Skeletal muscle tissue (tissue), 4 donors: ENCODE results near the gene PPARD. TPM values are rescaled to one million over a fixed set of nuclear protein-coding genes. Genes with fewer than 3 reads are reported as not detected.
"Not testable (repeated sequence)": the region's sequence is repeated elsewhere in the genome, so short reads cannot be mapped to it uniquely, and the experiment has no call there.

Source experiments
- H3K27ac ChIP-seq: one replicate; pipeline ENCODE4 v1.7.0; 2013; ENCODE audit warnings: mild to moderate bottlenecking, low read depth, low read length, inconsistent platforms
- H3K27me3 ChIP-seq, 3 donors: one replicate each; pipeline ENCODE4 v1.7.0; 2013; ENCODE audit warnings: low read length in 3 of 3; ENCODE audit not compliant: control insufficient read depth in 3 of 3, insufficient read depth in 3 of 3
- H3K36me3 ChIP-seq, 3 donors: one replicate each; pipeline ENCODE4 v1.7.0; 2013; ENCODE audit warnings: low read length in 3 of 3; ENCODE audit not compliant: control insufficient read depth in 3 of 3, insufficient read depth in 3 of 3
- H3K4me1 ChIP-seq, 3 donors: one replicate each; pipeline ENCODE4 v1.7.0; 2013; ENCODE audit warnings: low read length in 3 of 3, mild to moderate bottlenecking in 3 of 3; ENCODE audit not compliant: control insufficient read depth in 3 of 3, insufficient read depth in 3 of 3
- H3K4me3 ChIP-seq, 3 donors: one replicate each; pipeline ENCODE4 v1.7.0; 2013; ENCODE audit warnings: low read length in 3 of 3
- H3K9ac ChIP-seq, 3 donors: one replicate each; pipeline ENCODE4 v1.7.0; 2013; ENCODE audit warnings: low read length in 3 of 3, mild to moderate bottlenecking in 3 of 3, moderate library complexity in 2 of 3, low read depth in 1 of 3
- H3K9me3 ChIP-seq, 3 donors: one replicate each; pipeline ENCODE4 v1.7.0; 2013; ENCODE audit warnings: low read length in 3 of 3; ENCODE audit not compliant: control insufficient read depth in 3 of 3
- total RNA-seq: library from RNA; depleted of rRNA; stranded (reverse); fragments of >200 nt; gene quantifications from one replicate; pipeline ENCODE4 v1.2.3, GENCODE V29; 2014
- donor health status: Osteomylitis.

PPARD gene
- total RNA-seq, 1 donor from 2014 or later, result 2.6 TPM

- Histone ChIP-seq H3K4me3 (no peak overlapping the region), H3K9me3 (no peaks in the 10 kb centered on the region), H3K36me3 (peaks cover 0 to 3% (median 2%) of the 10 kb centered on the region in 3 donors), H3K27me3 (no peaks in the 10 kb centered on the region), H3K27ac (no peak overlapping the region), H3K4me1 (peaks cover 0 to 14% (median 2%) of the 10 kb centered on the region in 3 donors), H3K9ac (no peak overlapping the region)
These were observed 34.6 kb downstream of the PPARD start for GRCh38 chr6:35377002-35377401.

GRCh38 chr6:35378261-35378660 lies 35.9 kb downstream of the PPARD start:
- no peaks in the 10 kb centered on the region for H3K9me3 ChIP-seq
- peaks cover 0 to 11% (median 2%) of the 10 kb centered on the region in 3 donors for H3K4me1 ChIP-seq
- H3K9ac ChIP-seq, result no peak overlapping the region
- peaks cover 0 to 6% (median 0%) of the 10 kb centered on the region in 3 donors for H3K36me3 ChIP-seq
- no peak overlapping the region for H3K27ac ChIP-seq
- H3K4me3 ChIP-seq, result no peak overlapping the region
- H3K27me3 ChIP-seq, result no peaks in the 10 kb centered on the region

- Histone ChIP-seq H3K9ac (no peak overlapping the region), H3K4me1 (peaks cover 6 to 16% (median 8%) of the 10 kb centered on the region in 3 donors), H3K27me3 (no peaks in the 10 kb centered on the region), H3K27ac (no peak overlapping the region), H3K36me3 (peaks cover 0 to 6% (median 0%) of the 10 kb centered on the region in 3 donors), H3K9me3 (no peaks in the 10 kb centered on the region), H3K4me3 (no peak overlapping the region)
These were observed 38.8 kb downstream of the PPARD start for GRCh38 chr6:35381132-35381531.

- H3K27me3 ChIP-seq, result no peaks in the 10 kb centered on the region
- peaks cover 0 to 6% (median 0%) of the 10 kb centered on the region in 3 donors for H3K36me3 ChIP-seq
- H3K4me3 ChIP-seq, result no peak overlapping the region
- no peak overlapping the region for H3K9ac ChIP-seq
- no peak overlapping the region for H3K27ac ChIP-seq
- peaks cover 6 to 16% (median 8%) of the 10 kb centered on the region in 3 donors for H3K4me1 ChIP-seq
- no peaks in the 10 kb centered on the region for H3K9me3 ChIP-seq
These were observed 39.7 kb downstream of the PPARD start for GRCh38 chr6:35382015-35382414.

- peaks cover 0 to 5% (median 0%) of the 10 kb centered on the region in 3 donors for H3K36me3 ChIP-seq
- H3K4me3 ChIP-seq, result no peak overlapping the region
- no peaks in the 10 kb centered on the region for H3K9me3 ChIP-seq
- no peak overlapping the region for H3K9ac ChIP-seq
- peaks cover 6 to 13% (median 8%) of the 10 kb centered on the region in 3 donors for H3K4me1 ChIP-seq
- H3K27ac ChIP-seq, result no peak overlapping the region
- no peaks in the 10 kb centered on the region for H3K27me3 ChIP-seq
These were observed 43.3 kb downstream of the PPARD start for GRCh38 chr6:35385457-35386202.

- Histone ChIP-seq H3K4me1 (peaks cover 6 to 15% (median 14%) of the 10 kb centered on the region in 3 donors), H3K9ac (no peak overlapping the region), H3K4me3 (no peak overlapping the region), H3K36me3 (peaks cover 0 to 3% (median 0%) of the 10 kb centered on the region in 3 donors), H3K27ac (no peak overlapping the region), H3K27me3 (no peaks in the 10 kb centered on the region), H3K9me3 (no peaks in the 10 kb centered on the region)
These were observed 44.6 kb downstream of the PPARD start for GRCh38 chr6:35386989-35387388.

- Histone ChIP-seq H3K27ac (no peak overlapping the region), H3K9ac (no peak overlapping the region)
These were observed 45.7 kb downstream of the PPARD start for GRCh38 chr6:35388030-35388429.

GRCh38 chr6:35388772-35389352 lies 46.5 kb downstream of the PPARD start:
- Histone ChIP-seq H3K4me3 (no peak overlapping the region), H3K27me3 (no peaks in the 10 kb centered on the region), H3K27ac (no peak overlapping the region), H3K36me3 (no peaks in the 10 kb centered on the region), H3K4me1 (peaks cover 6 to 25% (median 23%) of the 10 kb centered on the region in 3 donors), H3K9ac (no peak overlapping the region), H3K9me3 (no peaks in the 10 kb centered on the region)

More at GRCh38 chr6:35388030-35388429, 45.7 kb downstream of the PPARD start:
- Histone ChIP-seq H3K4me3 (no peak overlapping the region), H3K4me1 (peaks cover 6 to 24% (median 23%) of the 10 kb centered on the region in 3 donors), H3K9me3 (no peaks in the 10 kb centered on the region), H3K27me3 (no peaks in the 10 kb centered on the region), H3K36me3 (peaks cover 0 to 1% (median 0%) of the 10 kb centered on the region in 3 donors)

- H3K36me3 ChIP-seq, H3K9me3 ChIP-seq, H3K27ac ChIP-seq, H3K27me3 ChIP-seq, H3K9ac ChIP-seq, H3K4me3 ChIP-seq: not testable (repeated sequence)
- peaks cover 6 to 25% (median 23%) of the 10 kb centered on the region in 3 donors for H3K4me1 ChIP-seq
These were observed 47.0 kb downstream of the PPARD start for GRCh38 chr6:35389386-35389785.
